OCI-LY1 (cell line): ENCODE data around the gene GALNTL6.

ENCODE experiments used
- H2AFZ ChIP-seq: fragments of 200-600 bp; sonication (generic), shearing (Covaris generic); 2 replicates; pipeline ENCODE4 v1.6.0; 2014; ENCODE audit warnings: antibody characterized with exemption, mild to moderate bottlenecking, low read length
- H3F3A ChIP-seq: fragments of 200-600 bp; sonication (generic), shearing (Covaris generic); 2 replicates; pipeline ENCODE4 v1.6.0; 2014; ENCODE audit warnings: mild to moderate bottlenecking, antibody characterized with exemption, low read length, moderate library complexity; ENCODE audit not compliant: insufficient read depth
- H3K27ac ChIP-seq: fragments of 200-600 bp; sonication (generic); 2 replicates; pipeline ENCODE4 v1.5.1; 2014; ENCODE audit warnings: low read length, mixed run types, mild to moderate bottlenecking, low read depth; ENCODE audit not compliant: poor library complexity, severe bottlenecking
- H3K27me3 ChIP-seq: fragments of 200-600 bp; sonication (generic); 2 replicates; pipeline ENCODE4 v1.6.0; 2014; ENCODE audit warnings: antibody characterized with exemption, mild to moderate bottlenecking, low read length, moderate library complexity; ENCODE audit not compliant: insufficient read depth
- H3K36me3 ChIP-seq: fragments of 200-600 bp; sonication (generic); 2 replicates; pipeline ENCODE4 v1.6.1; 2014; ENCODE audit warnings: mild to moderate bottlenecking, antibody characterized with exemption, low read length, moderate library complexity, mixed read lengths; ENCODE audit not compliant: insufficient read depth
- H3K4me1 ChIP-seq: fragments of 200-600 bp; sonication (generic); 2 replicates; pipeline ENCODE4 v1.5.1; 2014; ENCODE audit warnings: mild to moderate bottlenecking, low read length, moderate library complexity; ENCODE audit not compliant: insufficient read depth, severe bottlenecking
- H3K4me2 ChIP-seq: fragments of 200-600 bp; sonication (generic), shearing (Covaris generic); 2 replicates; pipeline ENCODE4 v1.6.1; 2014; ENCODE audit warnings: low read length
- H3K4me3 ChIP-seq: fragments of 200-600 bp; sonication (generic); 2 replicates; pipeline ENCODE4 v1.5.1; 2014; ENCODE audit warnings: low read length, low read depth, mild to moderate bottlenecking, mixed read lengths; ENCODE audit not compliant: poor library complexity, severe bottlenecking
- H3K79me2 ChIP-seq: fragments of 200-600 bp; shearing (Covaris generic); 2 replicates; pipeline ENCODE4 v1.6.1; 2016; ENCODE audit warnings: mixed run types, low read length, mixed read lengths; ENCODE audit not compliant: insufficient read depth
- H3K9ac ChIP-seq: fragments of 200-600 bp; sonication (generic), shearing (Covaris generic); 2 replicates; pipeline ENCODE4 v1.6.1; 2014; ENCODE audit warnings: mild to moderate bottlenecking, low read length, mixed read lengths
- H3K9me2 ChIP-seq: fragments of 200-600 bp; sonication (generic), shearing (Covaris generic); 2 replicates; pipeline ENCODE4 v1.6.1; 2014; ENCODE audit warnings: low read depth, mild to moderate bottlenecking, low read length, mixed read lengths
- H3K9me3 ChIP-seq: fragments of 200-600 bp; shearing (Covaris generic); 2 replicates; pipeline ENCODE4 v1.6.1; 2014; ENCODE audit warnings: low read length, mixed read lengths
- H4K20me1 ChIP-seq: fragments of 200-600 bp; sonication (generic), shearing (Covaris generic); 2 replicates; pipeline ENCODE4 v1.6.0; 2016; ENCODE audit warnings: mild to moderate bottlenecking, low read length; ENCODE audit not compliant: insufficient read depth
- EZH2 ChIP-seq: fragments of 200-600 bp; sonication (generic), shearing (Covaris generic); IDR thresholded peaks from 2 replicates; pipeline ENCODE4 v1.8.0; 2017; ENCODE audit warnings: borderline replicate concordance, mixed run types, mild to moderate bottlenecking, antibody characterized with exemption, low read length, moderate library complexity, mixed read lengths
- TF ChIP-seq, protein P1 (sequence below): fragments of 200-600 bp; sonication (generic), shearing (Covaris generic); IDR thresholded peaks from 2 replicates; pipeline ENCODE4 v1.5.1; 2017; ENCODE audit warnings: mild to moderate bottlenecking, antibody characterized with exemption, low read length, moderate library complexity, mixed read lengths

Gene GALNTL6

DNA sequence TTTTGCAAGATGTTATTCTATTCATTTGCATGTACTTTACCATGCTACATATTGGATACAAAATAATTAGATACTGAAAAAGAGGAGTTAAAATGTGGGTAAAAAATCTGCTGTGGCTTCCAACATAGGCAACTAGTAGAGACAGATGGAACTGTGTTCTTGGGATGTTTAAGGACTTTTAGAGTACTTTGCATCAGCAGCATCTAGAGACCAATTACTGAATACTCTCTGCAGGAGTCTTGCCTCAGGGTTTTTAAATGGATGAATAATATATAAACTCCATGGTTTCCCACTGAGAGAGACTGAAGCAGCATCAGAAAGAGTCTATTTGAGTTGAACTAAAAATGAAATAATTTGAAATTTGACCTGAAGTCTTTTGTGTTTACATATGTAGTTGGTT lies 676.7 kb downstream of the GALNTL6 start:
- no peak overlapping the region for H2AFZ ChIP-seq
- no peak overlapping the region for H3K9ac ChIP-seq
- H4K20me1 ChIP-seq: no peaks in the 10 kb centered on the region
- no peak overlapping the region for H3K27ac ChIP-seq
- no peak overlapping the region for H3K4me3 ChIP-seq
- H3K9me3 ChIP-seq: no peaks in the 10 kb centered on the region
- no peaks in the 10 kb centered on the region for H3K4me1 ChIP-seq
- no peaks in the 10 kb centered on the region for H3F3A ChIP-seq
- no peak overlapping the region for H3K4me2 ChIP-seq
- H3K79me2 ChIP-seq: no peaks in the 10 kb centered on the region
- H3K9me2 ChIP-seq: no peaks in the 10 kb centered on the region
- no peaks in the 10 kb centered on the region for H3K27me3 ChIP-seq
- no peaks in the 10 kb centered on the region for H3K36me3 ChIP-seq
- TF ChIP-seq EZH2: no peak
- TF ChIP-seq, protein P1, sequence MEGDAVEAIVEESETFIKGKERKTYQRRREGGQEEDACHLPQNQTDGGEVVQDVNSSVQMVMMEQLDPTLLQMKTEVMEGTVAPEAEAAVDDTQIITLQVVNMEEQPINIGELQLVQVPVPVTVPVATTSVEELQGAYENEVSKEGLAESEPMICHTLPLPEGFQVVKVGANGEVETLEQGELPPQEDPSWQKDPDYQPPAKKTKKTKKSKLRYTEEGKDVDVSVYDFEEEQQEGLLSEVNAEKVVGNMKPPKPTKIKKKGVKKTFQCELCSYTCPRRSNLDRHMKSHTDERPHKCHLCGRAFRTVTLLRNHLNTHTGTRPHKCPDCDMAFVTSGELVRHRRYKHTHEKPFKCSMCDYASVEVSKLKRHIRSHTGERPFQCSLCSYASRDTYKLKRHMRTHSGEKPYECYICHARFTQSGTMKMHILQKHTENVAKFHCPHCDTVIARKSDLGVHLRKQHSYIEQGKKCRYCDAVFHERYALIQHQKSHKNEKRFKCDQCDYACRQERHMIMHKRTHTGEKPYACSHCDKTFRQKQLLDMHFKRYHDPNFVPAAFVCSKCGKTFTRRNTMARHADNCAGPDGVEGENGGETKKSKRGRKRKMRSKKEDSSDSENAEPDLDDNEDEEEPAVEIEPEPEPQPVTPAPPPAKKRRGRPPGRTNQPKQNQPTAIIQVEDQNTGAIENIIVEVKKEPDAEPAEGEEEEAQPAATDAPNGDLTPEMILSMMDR: no peak

DNA sequence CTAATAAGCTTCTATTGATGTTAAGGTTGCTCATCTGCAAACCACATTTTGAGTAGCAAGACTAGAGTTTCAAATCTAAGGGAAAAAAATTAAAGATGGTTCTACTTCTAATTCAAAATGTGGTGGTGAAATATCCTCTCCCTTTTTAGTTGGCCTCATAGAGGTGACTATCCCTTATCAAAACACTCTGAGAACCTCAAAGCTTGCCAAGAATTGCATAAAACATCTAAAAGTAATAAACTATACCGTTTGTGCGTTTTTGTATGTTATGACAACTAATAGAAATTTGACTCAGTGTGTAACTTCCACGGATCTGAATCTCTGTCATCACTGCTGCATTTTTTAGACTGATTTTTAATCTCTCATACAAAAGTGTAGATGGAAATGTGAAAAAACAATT lies 682.6 kb downstream of the GALNTL6 start:
- Histone ChIP-seq H3K9me3 (no peaks in the 10 kb centered on the region), H3K27ac (no peak overlapping the region), H3K4me3 (no peak overlapping the region), H4K20me1 (no peaks in the 10 kb centered on the region), H3K27me3 (no peaks in the 10 kb centered on the region), H3K4me2 (no peak overlapping the region), H3K9ac (no peak overlapping the region), H3K36me3 (no peaks in the 10 kb centered on the region), H3K4me1 (no peaks in the 10 kb centered on the region), H3K9me2 (no peaks in the 10 kb centered on the region), H2AFZ (no peak overlapping the region), H3F3A (no peaks in the 10 kb centered on the region), H3K79me2 (no peaks in the 10 kb centered on the region)
- TF ChIP-seq, protein P1: no peak
- TF ChIP-seq EZH2: no peak

DNA sequence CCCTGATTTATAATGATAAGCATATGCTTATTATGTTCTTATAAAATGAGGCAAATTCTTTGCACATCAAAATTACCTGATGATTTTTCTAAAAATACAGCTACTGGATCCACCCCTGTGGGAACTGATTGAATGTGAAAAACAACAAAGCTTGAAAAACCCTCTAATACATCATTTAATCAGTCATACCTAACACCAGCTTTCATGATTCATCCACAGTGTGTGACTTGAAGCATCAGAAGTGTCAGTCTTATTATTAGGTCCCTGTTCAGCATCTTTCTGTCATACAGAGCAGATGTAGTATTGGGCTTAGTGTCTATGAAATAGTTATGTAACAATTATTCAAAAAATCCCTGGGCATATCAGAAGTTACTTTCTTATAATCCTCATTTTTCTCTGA lies 684.1 kb downstream of the GALNTL6 start:
- Histone ChIP-seq H3K79me2 (no peaks in the 10 kb centered on the region), H3K9ac (no peak overlapping the region), H3K4me1 (no peaks in the 10 kb centered on the region)

More for the DNA sequence above, 684.1 kb downstream of the GALNTL6 start:
- Histone ChIP-seq H4K20me1 (no peaks in the 10 kb centered on the region), H3K36me3 (no peaks in the 10 kb centered on the region), H3K27me3 (no peaks in the 10 kb centered on the region), H3K4me3 (no peak overlapping the region), H3K9me3 (no peaks in the 10 kb centered on the region), H3F3A (no peaks in the 10 kb centered on the region), H2AFZ (no peak overlapping the region), H3K27ac (no peak overlapping the region), H3K9me2 (no peaks in the 10 kb centered on the region), H3K4me2 (no peak overlapping the region)
- no peak for TF ChIP-seq EZH2
- TF ChIP-seq, protein P1: no peak
